ENCODE results near the gene MBNL2.

Gene MBNL2

DNA sequence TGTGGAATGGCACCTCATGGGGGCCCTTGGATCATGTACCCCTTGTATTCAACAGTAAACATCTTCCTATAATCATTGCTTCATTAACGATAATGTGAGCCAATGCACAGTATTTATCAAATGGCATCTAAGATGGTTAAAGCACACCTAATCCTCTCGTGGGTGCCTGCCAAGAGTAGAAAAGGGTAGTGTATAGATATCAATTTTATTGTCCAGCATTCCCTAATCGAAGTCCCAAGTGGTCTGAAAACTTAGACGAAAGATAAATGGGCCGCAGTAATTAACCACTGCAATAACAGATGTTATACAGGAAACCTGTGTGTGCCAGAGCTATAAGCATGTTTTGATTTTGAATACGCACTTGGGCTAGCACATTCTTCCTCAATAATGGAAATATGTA, 667 bp upstream of the MBNL2 start:
- peaks cover 37% of the 10 kb centered on the region for H3K4me1 Mint-ChIP-seq (ENCODE audit: low read depth)
- no peaks in the 10 kb centered on the region for H3K9me3 Mint-ChIP-seq
- H3K36me3 Mint-ChIP-seq (ENCODE audit: low read depth): peaks cover 7% of the 10 kb centered on the region
- H3K4me3 Mint-ChIP-seq: no peak overlapping the region
- no peaks in the 10 kb centered on the region for H3K27me3 Mint-ChIP-seq (ENCODE audit: low read depth)
- no peak overlapping the region for H3K27ac Mint-ChIP-seq

DNA sequence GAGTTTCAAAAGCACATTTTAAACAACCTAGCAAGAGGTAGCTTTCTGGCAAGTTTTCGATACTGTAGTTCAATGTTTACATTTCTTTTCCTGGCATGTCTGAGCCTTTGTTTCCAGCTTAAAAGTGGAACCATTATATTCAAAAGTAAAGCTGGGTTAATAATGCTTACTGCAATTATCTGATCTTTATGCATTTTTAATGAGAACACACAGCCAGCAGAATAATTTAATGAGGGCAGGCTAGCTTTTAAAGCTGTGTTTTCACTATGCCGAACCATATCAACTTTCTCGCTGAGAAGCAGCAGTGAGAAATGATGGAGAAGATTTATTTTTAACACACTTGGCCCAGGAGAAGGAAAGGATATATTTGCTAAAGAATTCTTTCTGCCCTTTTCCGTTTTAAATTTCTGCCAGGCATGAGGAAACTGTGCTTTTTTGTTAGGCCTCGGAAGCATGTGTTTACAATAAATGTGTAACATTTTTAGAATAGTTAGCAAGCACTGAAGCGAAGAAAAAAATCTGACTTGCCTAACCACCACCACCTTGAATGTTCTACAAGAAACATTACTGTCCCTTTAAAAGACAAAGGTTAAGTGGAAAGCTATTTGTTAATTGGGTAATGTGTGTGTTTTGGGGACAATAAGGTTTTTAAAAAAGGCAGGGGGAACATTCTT, 1.0 kb downstream of the MBNL2 start:
- Mint-ChIP-seq H3K4me1 (ENCODE audit: low read depth) (peaks cover 44% of the 10 kb centered on the region), H3K4me3 (peak overlapping the region; percentile 95), H3K36me3 (ENCODE audit: low read depth) (peaks cover 7% of the 10 kb centered on the region)

DNA sequence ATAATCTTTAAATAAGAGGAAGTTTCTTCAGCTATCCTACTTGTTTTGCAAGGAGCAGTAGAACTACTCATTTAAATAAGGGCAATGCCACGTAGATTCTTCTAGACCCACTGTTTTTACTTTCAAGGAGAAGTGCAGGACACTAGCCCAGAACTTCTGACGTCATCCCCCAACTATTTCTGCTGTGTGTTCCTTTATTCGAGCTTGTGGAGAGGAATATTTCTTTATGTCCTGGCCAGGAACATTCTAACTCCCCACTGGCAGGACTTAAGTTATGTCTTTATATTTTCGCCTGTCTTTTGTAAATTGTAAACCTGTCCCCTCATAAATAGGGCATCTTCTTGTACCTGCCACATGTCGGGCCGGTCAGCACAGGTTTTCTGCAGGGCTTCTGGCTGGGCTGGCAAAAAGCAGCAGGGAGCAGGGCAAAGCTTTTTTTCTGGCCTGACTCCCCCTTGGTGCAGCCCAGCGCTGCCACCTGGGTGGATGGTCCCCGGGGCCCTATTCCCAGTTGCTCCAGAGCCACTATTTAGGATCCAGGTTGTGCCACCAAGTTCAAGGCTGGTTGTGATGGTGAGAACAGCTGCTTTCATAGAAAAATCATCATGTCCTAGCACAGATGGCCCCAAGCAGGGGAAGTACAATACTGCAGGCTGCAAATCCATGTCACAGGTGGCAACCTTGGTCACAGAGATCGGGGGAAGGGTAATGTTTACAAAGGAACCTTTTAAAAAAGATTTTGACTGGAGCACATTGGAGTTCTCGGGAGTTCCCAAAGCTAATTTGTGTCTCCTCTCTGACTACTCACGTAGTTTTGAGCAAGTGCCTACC, 1.8 kb downstream of the MBNL2 start:
- H3K4me3 Mint-ChIP-seq: peak overlapping the region; percentile 95
- H3K4me1 Mint-ChIP-seq (ENCODE audit: low read depth): peaks cover 44% of the 10 kb centered on the region
- peaks cover 5% of the 10 kb centered on the region for H3K27me3 Mint-ChIP-seq (ENCODE audit: low read depth)
- peak overlapping the region; percentile 80 for H3K27ac Mint-ChIP-seq
- H3K36me3 Mint-ChIP-seq (ENCODE audit: low read depth): peaks cover 7% of the 10 kb centered on the region
- no peaks in the 10 kb centered on the region for H3K9me3 Mint-ChIP-seq

More for the DNA sequence above, 1.0 kb downstream of the MBNL2 start:
- Mint-ChIP-seq H3K9me3 (no peaks in the 10 kb centered on the region), H3K27me3 (ENCODE audit: low read depth) (peaks cover 5% of the 10 kb centered on the region), H3K27ac (peak overlapping the region; percentile 80)

DNA sequence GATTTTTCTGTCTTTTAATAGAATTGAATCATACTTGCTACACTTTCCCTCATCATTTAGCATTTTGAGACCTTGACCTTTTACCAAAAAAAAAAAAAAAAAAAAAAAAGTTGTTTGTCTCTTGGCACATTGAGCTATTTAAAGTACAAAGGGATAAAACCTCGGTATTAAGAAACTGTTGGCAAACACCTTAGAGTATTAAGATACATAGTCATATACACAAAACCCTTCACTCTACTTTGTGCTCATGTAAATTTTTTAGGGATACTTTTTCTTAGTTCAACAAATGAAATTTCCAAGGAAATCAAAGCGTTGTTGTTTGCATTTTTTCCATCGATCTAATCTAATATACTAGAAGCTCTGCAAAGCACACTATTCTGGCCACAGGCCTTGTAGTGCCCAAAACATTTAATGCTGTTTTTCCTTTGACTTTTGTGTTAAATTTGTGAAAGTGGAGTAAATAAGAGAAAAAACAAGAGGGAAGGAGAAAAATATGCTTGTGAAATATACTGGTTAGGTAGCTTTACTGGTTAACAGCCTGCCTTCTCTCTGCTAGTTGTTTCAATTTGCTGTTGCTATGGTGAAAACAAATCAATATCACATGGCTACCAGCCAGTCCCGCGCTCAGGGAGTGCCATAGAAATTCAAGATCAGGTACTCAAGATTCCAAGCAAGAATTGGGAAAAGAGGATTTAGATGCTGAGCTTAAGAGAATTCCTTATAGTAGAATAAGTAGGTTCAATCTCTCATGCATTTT, 2.6 kb downstream of the MBNL2 start:
- H3K9me3 Mint-ChIP-seq: no peaks in the 10 kb centered on the region
- peak overlapping the region; percentile 45 for H3K4me3 Mint-ChIP-seq
- peak overlapping the region; percentile 63 for H3K27ac Mint-ChIP-seq
- peaks cover 9% of the 10 kb centered on the region for H3K27me3 Mint-ChIP-seq (ENCODE audit: low read depth)
- peaks cover 44% of the 10 kb centered on the region for H3K4me1 Mint-ChIP-seq (ENCODE audit: low read depth)
- H3K36me3 Mint-ChIP-seq (ENCODE audit: low read depth): peaks cover 10% of the 10 kb centered on the region

DNA sequence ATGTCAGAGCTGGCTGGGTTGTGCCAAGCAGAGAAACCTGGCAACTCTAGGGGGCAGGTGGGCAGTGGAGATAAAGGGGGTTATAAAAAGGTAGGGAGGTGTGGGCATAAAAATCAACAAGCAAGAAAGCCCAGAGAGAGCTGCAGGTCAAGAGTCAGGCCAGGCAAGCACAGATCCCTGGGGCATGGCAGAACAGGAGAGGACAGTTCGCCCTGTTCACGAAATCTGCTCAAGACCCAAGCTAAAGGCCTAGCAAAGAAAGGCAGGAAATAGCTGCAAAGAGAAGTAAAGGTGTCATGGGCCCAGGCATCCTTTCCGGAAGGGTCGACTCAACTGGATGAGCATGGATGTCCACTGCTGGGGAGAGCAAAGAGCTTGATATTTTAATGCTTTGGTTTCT, 3.4 kb downstream of the MBNL2 start:
- H3K4me1 Mint-ChIP-seq (ENCODE audit: low read depth): peaks cover 43% of the 10 kb centered on the region
- H3K27me3 Mint-ChIP-seq (ENCODE audit: low read depth): peaks cover 10% of the 10 kb centered on the region
- no peaks in the 10 kb centered on the region for H3K9me3 Mint-ChIP-seq
- H3K36me3 Mint-ChIP-seq (ENCODE audit: low read depth): peaks cover 11% of the 10 kb centered on the region
- H3K4me3 Mint-ChIP-seq: peak overlapping the region; percentile 49
- H3K27ac Mint-ChIP-seq: peak overlapping the region; percentile 63

DNA sequence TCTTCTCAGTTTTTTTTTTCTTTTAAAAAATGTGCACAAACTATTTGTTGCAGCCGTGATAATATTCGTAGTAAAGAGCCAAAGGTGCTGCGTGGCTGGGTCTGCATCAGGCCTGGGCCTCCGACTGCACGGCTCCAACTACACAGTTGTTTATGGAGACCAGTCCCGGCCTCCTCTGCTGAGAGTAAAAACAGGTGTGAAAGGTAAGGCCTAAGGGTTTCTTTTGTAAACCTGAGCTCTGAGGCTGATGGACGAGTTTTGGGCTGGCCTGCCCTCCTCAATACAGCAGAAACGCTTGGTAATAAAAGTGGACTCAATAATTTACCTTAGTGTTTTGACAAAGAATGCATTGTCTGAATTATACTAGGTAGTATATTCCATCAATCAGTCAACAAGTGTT, 3.9 kb downstream of the MBNL2 start:
- peaks cover 42% of the 10 kb centered on the region for H3K4me1 Mint-ChIP-seq (ENCODE audit: low read depth)
- no peak overlapping the region for H3K27ac Mint-ChIP-seq
- H3K9me3 Mint-ChIP-seq: no peaks in the 10 kb centered on the region
- H3K36me3 Mint-ChIP-seq (ENCODE audit: low read depth): peaks cover 11% of the 10 kb centered on the region
- peaks cover 10% of the 10 kb centered on the region for H3K27me3 Mint-ChIP-seq (ENCODE audit: low read depth)
- H3K4me3 Mint-ChIP-seq: peak overlapping the region; percentile 21

DNA sequence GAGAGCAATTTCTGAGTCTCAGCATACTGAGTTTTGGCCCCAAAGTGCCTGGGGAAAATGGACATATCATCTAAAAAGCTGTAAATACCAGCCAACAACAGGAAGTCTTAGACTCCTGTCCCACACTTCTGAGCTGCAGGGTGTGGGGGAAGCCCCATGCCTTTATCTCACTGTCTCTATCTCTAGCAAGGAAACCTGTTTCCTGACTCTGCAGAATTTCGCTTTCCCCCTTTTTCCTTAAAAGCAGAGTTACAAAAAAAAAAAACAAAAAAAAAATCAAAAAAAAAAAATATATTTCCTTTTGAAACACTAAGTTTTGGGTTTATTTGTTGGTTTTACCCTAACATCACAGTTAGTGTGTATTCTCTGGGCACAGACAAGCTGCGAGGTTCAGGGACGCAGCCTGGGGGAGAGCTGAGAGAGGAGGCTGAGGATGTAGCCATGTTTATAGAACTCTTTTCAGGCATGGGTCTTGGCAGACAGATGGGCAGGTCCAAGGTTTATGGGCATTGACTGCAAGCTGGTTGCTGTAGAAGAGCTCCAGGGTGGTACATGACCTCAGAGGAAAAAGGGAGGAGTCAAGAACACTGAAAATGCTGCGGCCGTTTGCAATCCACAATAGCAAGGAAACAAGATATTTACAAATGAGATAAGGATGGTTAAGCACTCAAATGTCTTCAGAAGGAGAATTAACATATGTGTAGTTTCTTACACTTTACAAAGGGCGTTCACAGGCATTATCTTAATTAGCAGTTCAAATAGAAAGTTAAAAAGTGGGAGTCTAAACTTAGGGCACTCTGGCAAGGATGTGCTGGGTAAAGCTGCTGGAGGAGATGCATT, 4.9 kb downstream of the MBNL2 start:
- H3K36me3 Mint-ChIP-seq (ENCODE audit: low read depth): peaks cover 11% of the 10 kb centered on the region
- H3K4me1 Mint-ChIP-seq (ENCODE audit: low read depth): peaks cover 40% of the 10 kb centered on the region
- H3K4me3 Mint-ChIP-seq: peak overlapping the region; percentile 80
- H3K9me3 Mint-ChIP-seq: no peaks in the 10 kb centered on the region
- H3K27me3 Mint-ChIP-seq (ENCODE audit: low read depth): peaks cover 10% of the 10 kb centered on the region
- H3K27ac Mint-ChIP-seq: peak overlapping the region; percentile 71

DNA sequence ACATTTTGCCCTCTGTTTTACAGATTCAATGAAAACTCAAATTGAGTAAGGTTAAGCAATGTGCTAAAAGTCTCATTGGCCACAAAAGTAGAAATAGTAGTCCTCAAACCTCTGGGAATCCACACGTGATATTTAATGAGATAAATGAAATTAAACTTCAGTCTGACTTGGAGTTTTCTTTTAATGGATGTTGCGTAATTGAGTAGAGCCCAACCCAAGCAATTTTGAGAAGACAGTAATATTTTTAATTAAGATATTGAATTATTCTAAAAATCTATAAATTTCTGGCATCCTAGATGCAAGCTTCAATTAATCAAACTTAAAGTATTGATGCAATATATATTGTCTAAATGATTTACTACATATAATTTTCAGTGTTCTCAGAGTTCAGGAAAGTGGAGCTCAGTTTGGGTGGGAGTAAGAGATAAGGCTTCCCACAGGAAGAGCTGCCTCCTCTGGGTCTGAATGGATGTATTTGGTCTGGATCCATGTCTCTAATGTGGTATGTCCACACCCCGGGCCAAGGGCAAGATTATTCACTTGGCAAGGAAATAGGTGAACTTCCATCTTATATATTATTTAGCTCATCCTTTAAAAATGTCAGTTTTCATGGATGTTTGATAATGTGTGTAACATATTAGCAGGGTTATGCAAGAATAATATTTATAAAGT, 6.9 kb downstream of the MBNL2 start:
- no peak overlapping the region for H3K27ac Mint-ChIP-seq

DNA sequence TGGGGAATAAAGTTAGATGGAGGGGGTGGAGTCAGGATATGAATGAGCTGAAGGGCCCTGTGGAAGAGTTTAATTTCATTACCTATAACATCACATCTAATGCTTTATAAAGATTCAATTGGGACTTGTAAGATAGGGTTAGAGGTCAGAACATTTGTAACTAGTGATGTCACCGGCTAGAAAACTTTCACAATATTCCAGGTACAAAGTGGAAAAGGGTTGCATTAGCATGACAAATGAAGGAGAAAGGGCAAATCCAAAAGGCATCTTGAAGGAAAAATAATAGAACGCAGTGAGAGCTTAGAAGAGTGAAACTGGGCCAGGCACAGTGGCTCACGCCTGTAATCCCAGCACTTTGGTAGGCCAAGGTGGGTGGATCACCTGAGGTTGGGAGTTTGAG, 7.6 kb downstream of the MBNL2 start:
- H3K27me3 Mint-ChIP-seq (ENCODE audit: low read depth): peaks cover 10% of the 10 kb centered on the region
- H3K4me1 Mint-ChIP-seq (ENCODE audit: low read depth): peaks cover 23% of the 10 kb centered on the region
- H3K4me3 Mint-ChIP-seq: no peak overlapping the region
- peaks cover 10% of the 10 kb centered on the region for H3K36me3 Mint-ChIP-seq (ENCODE audit: low read depth)
- H3K9me3 Mint-ChIP-seq: no peaks in the 10 kb centered on the region
- no peak overlapping the region for H3K27ac Mint-ChIP-seq

More for the DNA sequence above, 6.9 kb downstream of the MBNL2 start:
- Mint-ChIP-seq H3K4me3 (no peak overlapping the region), H3K27me3 (ENCODE audit: low read depth) (peaks cover 10% of the 10 kb centered on the region), H3K4me1 (ENCODE audit: low read depth) (peaks cover 29% of the 10 kb centered on the region), H3K36me3 (ENCODE audit: low read depth) (peaks cover 10% of the 10 kb centered on the region), H3K9me3 (no peaks in the 10 kb centered on the region)

DNA sequence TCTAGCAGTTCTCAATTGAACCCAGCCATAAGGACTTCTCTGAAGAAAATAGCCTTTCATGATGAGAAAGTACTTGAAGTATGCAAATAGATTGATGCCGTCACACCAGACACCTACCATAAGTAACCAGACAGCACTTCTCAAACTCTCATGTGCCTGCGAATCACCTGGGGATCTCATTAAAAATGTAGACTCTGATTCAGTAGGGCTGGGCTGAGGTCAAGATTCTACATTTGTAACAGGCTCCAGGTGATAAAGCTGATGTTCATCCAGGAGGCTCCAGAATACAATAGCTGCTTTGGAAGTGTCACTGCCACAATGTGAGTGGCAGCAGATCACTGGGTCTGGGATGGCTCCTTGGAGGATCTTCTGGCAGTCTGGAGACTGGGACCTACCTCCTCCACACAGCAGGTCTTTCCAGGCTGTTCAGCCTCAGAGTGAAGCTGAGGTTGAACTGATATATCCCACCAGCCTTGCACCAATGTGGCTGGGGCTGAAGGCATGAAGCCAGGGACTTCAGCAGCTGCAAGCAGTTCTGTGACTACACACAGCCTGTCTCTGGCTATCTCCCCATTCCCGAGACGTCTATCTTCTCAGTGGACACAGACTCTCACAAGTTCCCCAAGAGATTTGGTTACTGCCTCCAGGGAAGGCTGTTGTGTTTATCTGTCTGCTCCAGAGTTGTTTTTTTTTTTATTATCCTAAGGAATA, 9.1 kb downstream of the MBNL2 start:
- Mint-ChIP-seq H3K9me3 (no peaks in the 10 kb centered on the region), H3K4me3 (no peak overlapping the region), H3K27me3 (ENCODE audit: low read depth) (peaks cover 10% of the 10 kb centered on the region), H3K27ac (no peak overlapping the region), H3K4me1 (ENCODE audit: low read depth) (peaks cover 12% of the 10 kb centered on the region), H3K36me3 (ENCODE audit: low read depth) (peaks cover 4% of the 10 kb centered on the region)

DNA sequence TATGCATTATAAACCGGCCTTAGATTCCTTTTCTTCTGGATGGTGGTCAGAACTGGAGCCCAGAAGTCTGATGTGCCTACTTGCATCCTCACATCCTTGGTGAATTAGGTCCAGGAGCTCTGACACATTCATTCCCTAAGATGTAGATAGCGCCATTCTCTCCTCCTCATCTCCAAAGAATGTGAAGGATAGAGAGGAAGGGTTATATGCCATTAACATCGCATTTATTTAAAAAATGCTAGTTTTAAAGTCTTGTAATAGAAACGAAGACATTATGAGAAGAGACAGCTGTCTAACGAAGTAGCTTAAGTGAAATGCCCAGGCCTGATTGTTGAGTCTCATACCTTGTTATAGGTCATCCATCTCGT, 9.7 kb downstream of the MBNL2 start:
- H3K36me3 Mint-ChIP-seq (ENCODE audit: low read depth): peaks cover 7% of the 10 kb centered on the region
- peaks cover 10% of the 10 kb centered on the region for H3K27me3 Mint-ChIP-seq (ENCODE audit: low read depth)
- H3K4me3 Mint-ChIP-seq: no peak overlapping the region
- H3K9me3 Mint-ChIP-seq: no peaks in the 10 kb centered on the region
- H3K4me1 Mint-ChIP-seq (ENCODE audit: low read depth): peaks cover 11% of the 10 kb centered on the region
- no peak overlapping the region for H3K27ac Mint-ChIP-seq

DNA sequence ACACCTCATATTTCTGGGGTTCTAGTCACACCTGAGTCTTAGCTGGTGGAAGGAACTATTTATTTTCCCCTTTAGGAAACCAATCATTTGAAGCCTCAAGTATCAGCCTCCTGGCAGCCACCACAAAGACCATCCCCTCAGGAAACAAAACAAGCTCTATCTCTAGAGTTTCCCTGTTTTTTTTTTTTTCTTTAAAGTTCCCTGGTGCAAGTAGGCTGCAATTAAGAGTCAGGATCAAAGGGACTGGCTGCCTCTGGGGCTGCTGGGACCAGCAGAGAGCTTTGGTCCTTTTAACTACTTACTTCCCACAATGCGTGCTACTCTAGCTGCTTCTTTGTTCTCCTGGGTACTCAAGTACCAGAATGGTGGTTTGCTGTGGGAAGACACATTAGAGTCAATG, 11.4 kb downstream of the MBNL2 start:
- no peaks in the 10 kb centered on the region for H3K9me3 Mint-ChIP-seq
- H3K27ac Mint-ChIP-seq: no peak overlapping the region
- peaks cover 11% of the 10 kb centered on the region for H3K36me3 Mint-ChIP-seq (ENCODE audit: low read depth)
- H3K4me3 Mint-ChIP-seq: no peak overlapping the region
- H3K4me1 Mint-ChIP-seq (ENCODE audit: low read depth): peaks cover 15% of the 10 kb centered on the region
- H3K27me3 Mint-ChIP-seq (ENCODE audit: low read depth): peaks cover 5% of the 10 kb centered on the region

DNA sequence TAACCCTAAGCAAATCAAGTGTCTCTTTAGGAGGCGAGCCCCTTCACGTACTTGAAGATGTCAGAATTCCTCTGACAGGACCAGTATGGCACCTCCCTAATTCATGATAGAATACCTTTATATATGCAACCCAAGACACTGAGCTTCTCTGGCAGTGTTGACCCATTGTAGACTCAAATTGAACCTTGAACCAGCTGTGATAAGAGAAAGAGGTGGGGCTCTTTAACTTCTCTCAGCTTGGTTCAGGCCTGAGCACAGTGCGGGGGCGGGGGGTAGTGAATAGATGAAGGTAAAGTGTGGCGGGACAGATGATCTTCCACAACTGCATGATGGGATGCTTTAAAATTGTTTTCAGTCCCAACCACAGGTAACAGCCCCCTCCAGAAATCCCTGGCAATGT, 12.1 kb downstream of the MBNL2 start:
- no peak overlapping the region for H3K27ac Mint-ChIP-seq
- peaks cover 21% of the 10 kb centered on the region for H3K4me1 Mint-ChIP-seq (ENCODE audit: low read depth)
- peaks cover 11% of the 10 kb centered on the region for H3K36me3 Mint-ChIP-seq (ENCODE audit: low read depth)

More for the DNA sequence above, 12.1 kb downstream of the MBNL2 start:
- Mint-ChIP-seq H3K27me3 (ENCODE audit: low read depth) (peaks cover 5% of the 10 kb centered on the region), H3K9me3 (no peaks in the 10 kb centered on the region), H3K4me3 (no peak overlapping the region)
